ENCODE results near the gene BRD7. TPM values are rescaled to one million over a fixed set of nuclear protein-coding genes. Genes with fewer than 3 reads are reported as not detected.

BRD7 gene
- total and polyA plus RNA-seq, 4 donors = 13.3 to 34.3 (median 14.1) TPM

- DNase-seq (ENCODE audit: low spot score) = peak; percentile 31
- Histone ChIP-seq H3K9me3 (ENCODE audit: control insufficient read depth in 4 of 4, low read length in 3 of 4) (no peaks in the 10 kb centered on the region), H3K27me3 (ENCODE audit: control insufficient read depth in 4 of 4, insufficient read depth in 4 of 4, low read length in 3 of 4) (no peaks in the 10 kb centered on the region), H3K36me3 (ENCODE audit: control insufficient read depth in 4 of 4, insufficient read depth in 3 of 4, low read depth in 1 of 4, low read length in 3 of 4) (no peaks in the 10 kb centered on the region), H3K4me3 (ENCODE audit: low read depth in 1 of 3, low read length in 3 of 3) (no peak overlapping the region), H3K27ac (ENCODE audit: low read depth in 1 of 2, low read length in 2 of 2) (no peak overlapping the region), H3K9ac (ENCODE audit: low read depth in 1 of 2, low read length in 2 of 2) (no peak overlapping the region), H3K4me1 (ENCODE audit: control insufficient read depth in 4 of 4, insufficient read depth in 4 of 4, low read length in 3 of 4) (no peaks in the 10 kb centered on the region)
- 93% methylated on average over 18 of the region's 18 CpGs for WGBS
- no peak for TF ChIP-seq JUND (IDR thresholded peaks at IDR 0.05)
- no peak for TF ChIP-seq YY1 (IDR thresholded peaks at IDR 0.05)
- TF ChIP-seq REST (IDR thresholded peaks at IDR 0.05) = no peak
- no peak for TF ChIP-seq SP1 (IDR thresholded peaks at IDR 0.05)
- TF ChIP-seq RXRA (IDR thresholded peaks at IDR 0.05) = no peak
- no peak for TF ChIP-seq ZBTB33 (IDR thresholded peaks at IDR 0.05)
- TF ChIP-seq MAX (IDR thresholded peaks at IDR 0.05) = no peak
- no peak for TF ChIP-seq HNF4A (conservative IDR thresholded peaks at IDR 0.05)
Measured at GRCh38 chr16:50308237-50308965, 60.4 kb downstream of the BRD7 start.

- WGBS = 85% methylated on average over 9 of the region's 9 CpGs
- H3K27me3 ChIP-seq (ENCODE audit: control insufficient read depth in 4 of 4, insufficient read depth in 4 of 4, low read length in 3 of 4) = no peaks in the 10 kb centered on the region
- H3K9me3 ChIP-seq (ENCODE audit: control insufficient read depth in 4 of 4, low read length in 3 of 4) = no peaks in the 10 kb centered on the region
- H3K36me3 ChIP-seq (ENCODE audit: control insufficient read depth in 4 of 4, insufficient read depth in 3 of 4, low read depth in 1 of 4, low read length in 3 of 4) = no peaks in the 10 kb centered on the region
- H3K27ac ChIP-seq (ENCODE audit: low read depth in 1 of 2, low read length in 2 of 2) = no peak overlapping the region
- H3K9ac ChIP-seq (ENCODE audit: low read depth in 1 of 2, low read length in 2 of 2) = no peak overlapping the region
- DNase-seq (ENCODE audit: low spot score) = peak; percentile 25
- no peaks in the 10 kb centered on the region for H3K4me1 ChIP-seq (ENCODE audit: control insufficient read depth in 4 of 4, insufficient read depth in 4 of 4, low read length in 3 of 4)
- no peak overlapping the region for H3K4me3 ChIP-seq (ENCODE audit: low read depth in 1 of 3, low read length in 3 of 3)
- TF ChIP-seq MAX (IDR thresholded peaks at IDR 0.05) (no peak), HNF4G (IDR thresholded peaks at IDR 0.05) (no peak), ATF3 (IDR thresholded peaks at IDR 0.05) (no peak), RXRA (IDR thresholded peaks at IDR 0.05) (no peak), RAD21 (IDR thresholded peaks at IDR 0.05) (no peak), EGR1 (IDR thresholded peaks at IDR 0.05; ENCODE audit: low read depth in 2 of 2) (no peak), NR2F2 (IDR thresholded peaks at IDR 0.05) (no peak), FOXA2 (IDR thresholded peaks at IDR 0.05) (no peak), SP1 (IDR thresholded peaks at IDR 0.05) (no peak), YY1 (IDR thresholded peaks at IDR 0.05) (no peak), REST (IDR thresholded peaks at IDR 0.05) (no peak), FOXA1 (IDR thresholded peaks at IDR 0.05) (no peak), JUND (IDR thresholded peaks at IDR 0.05) (no peak), TAF1 (conservative IDR thresholded peaks at IDR 0.05) (no peak), ZBTB33 (IDR thresholded peaks at IDR 0.05) (no peak)
Measured at GRCh38 chr16:50306287-50306686, 62.5 kb downstream of the BRD7 start.

Data from liver (tissue), 9 donors.